ENCODE measurements around the gene LIMA1. TPM values are rescaled to one million over a fixed set of nuclear protein-coding genes. Genes with fewer than 3 reads are reported as not detected.

Gene LIMA1
- total and polyA plus RNA-seq, 2 donors (not counting 1 experiment from before 2014, with no cell fraction given): 1.3 to 2.1 TPM

GRCh38 chr12:50198829-50199228 lies 84.5 kb downstream of the LIMA1 start:
- 97% methylated on average over 3 of the region's 5 CpGs for WGBS (ENCODE audit: insufficient coverage)
- no peaks in the 10 kb centered on the region for H3K9me3 ChIP-seq (ENCODE audit: control extremely low read depth in 1 of 3, control insufficient read depth in 2 of 3, insufficient read depth in 1 of 3, low read length in 2 of 3)
- no peak overlapping the region for H3K4me2 ChIP-seq (replicated peaks; ENCODE audit: low read depth, low read length, poor library complexity, severe bottlenecking)
- H4K20me1 ChIP-seq (ENCODE audit: control insufficient read depth, insufficient read depth, low read length, poor library complexity, severe bottlenecking): no peaks in the 10 kb centered on the region
- H3K4me3 ChIP-seq (ENCODE audit: control extremely low read depth in 1 of 5, extremely low read depth in 1 of 5, insufficient read depth in 1 of 5, low read depth in 2 of 5, low read length in 4 of 5): no peak overlapping the region
- TF ChIP-seq EZH2 (IDR thresholded peaks at IDR 0.05; ENCODE audit: borderline replicate concordance, insufficient read depth, low read depth, low read length, poor library complexity, severe bottlenecking): no peak
- no peaks in the 10 kb centered on the region for H3K9me3 Mint-ChIP-seq (ENCODE audit: insufficient read depth)
- no peaks in the 10 kb centered on the region for H3K27me3 Mint-ChIP-seq
- H3K79me2 ChIP-seq (ENCODE audit: control insufficient read depth, insufficient read depth, low read length): no peaks in the 10 kb centered on the region
- H3K27ac Mint-ChIP-seq: no peak overlapping the region
- H3K9ac ChIP-seq (ENCODE audit: low read length): no peak overlapping the region
- no peak overlapping the region for H3K27ac ChIP-seq (ENCODE audit: low read length in 2 of 2)
- no peak overlapping the region for H2AFZ ChIP-seq (ENCODE audit: insufficient read depth, low read depth, low read length, poor library complexity, severe bottlenecking)
- intact Hi-C loops (cut with micrococcal nuclease): no loop called here
- ChIA-PET POLR2A (no interaction called here), CTCF (no interaction called here)
- H3K4me1 Mint-ChIP-seq: no peaks in the 10 kb centered on the region
- no peaks in the 10 kb centered on the region for H3K4me1 ChIP-seq (ENCODE audit: control insufficient read depth in 2 of 2, insufficient read depth in 2 of 2, low read length in 2 of 2)
- DNase-seq (no peak), ATAC-seq (ENCODE audit: low read depth) (no peak)
- no peaks in the 10 kb centered on the region for H3K36me3 ChIP-seq (replicated peaks in 1 of 2; ENCODE audit: control extremely low read depth in 1 of 2, control insufficient read depth in 1 of 2, extremely low read depth in 1 of 2, insufficient read depth in 2 of 2, low read length in 1 of 2)
- H3K4me3 Mint-ChIP-seq: no peak overlapping the region
- H3K27me3 ChIP-seq (replicated peaks in 1 of 4; ENCODE audit: control extremely low read depth in 1 of 4, control insufficient read depth in 3 of 4, insufficient read depth in 4 of 4, low read length in 3 of 4): no peaks in the 10 kb centered on the region

DNA sequence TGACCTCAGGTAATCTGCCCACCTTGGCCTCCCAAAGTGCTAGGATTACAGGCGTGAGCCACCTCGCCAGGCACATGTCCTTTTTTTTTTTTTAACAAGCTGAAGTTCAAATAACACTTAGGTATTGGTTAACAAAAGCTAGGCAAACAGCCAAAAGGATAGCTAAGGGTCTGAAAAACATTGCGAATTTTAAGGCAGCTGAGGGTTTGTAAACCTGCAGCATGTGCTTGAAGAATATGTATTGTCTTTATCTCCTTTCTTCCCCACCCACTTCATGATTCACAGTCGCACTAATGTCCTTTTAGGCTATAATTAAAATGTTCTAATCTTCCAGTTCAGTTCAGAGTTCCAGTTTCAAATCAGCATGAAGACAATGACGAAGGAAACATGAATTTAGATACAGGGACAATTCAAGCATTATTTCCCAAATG lies 86.0 kb downstream of the LIMA1 start:
- Histone ChIP-seq H4K20me1 (ENCODE audit: control insufficient read depth, insufficient read depth, low read length, poor library complexity, severe bottlenecking) (no peaks in the 10 kb centered on the region), H3K4me2 (replicated peaks; ENCODE audit: low read depth, low read length, poor library complexity, severe bottlenecking) (no peak overlapping the region), H3K79me2 (ENCODE audit: control insufficient read depth, insufficient read depth, low read length) (no peaks in the 10 kb centered on the region), H3K36me3 (replicated peaks in 1 of 2; ENCODE audit: control extremely low read depth in 1 of 2, control insufficient read depth in 1 of 2, extremely low read depth in 1 of 2, insufficient read depth in 2 of 2, low read length in 1 of 2) (no peaks in the 10 kb centered on the region), H2AFZ (ENCODE audit: insufficient read depth, low read depth, low read length, poor library complexity, severe bottlenecking) (no peak overlapping the region), H3K9ac (ENCODE audit: low read length) (no peak overlapping the region), H3K4me3 (ENCODE audit: control extremely low read depth in 1 of 5, extremely low read depth in 1 of 5, insufficient read depth in 1 of 5, low read depth in 2 of 5, low read length in 4 of 5) (no peak overlapping the region), H3K27me3 (replicated peaks in 1 of 4; ENCODE audit: control extremely low read depth in 1 of 4, control insufficient read depth in 3 of 4, insufficient read depth in 4 of 4, low read length in 3 of 4) (no peaks in the 10 kb centered on the region), H3K4me1 (ENCODE audit: control insufficient read depth in 2 of 2, insufficient read depth in 2 of 2, low read length in 2 of 2) (no peaks in the 10 kb centered on the region), H3K9me3 (ENCODE audit: control extremely low read depth in 1 of 3, control insufficient read depth in 2 of 3, insufficient read depth in 1 of 3, low read length in 2 of 3) (no peaks in the 10 kb centered on the region), H3K27ac (ENCODE audit: low read length in 2 of 2) (no peak overlapping the region)
- no CpG with 5 or more reads among the region's 5 CpGs for WGBS (ENCODE audit: insufficient coverage)
- DNase-seq: no peak
- no peak for ATAC-seq (ENCODE audit: low read depth)
- no peak overlapping the region for H3K27ac Mint-ChIP-seq
- CTCF ChIA-PET: no interaction called here
- no peak overlapping the region for H3K4me3 Mint-ChIP-seq
- no peaks in the 10 kb centered on the region for H3K27me3 Mint-ChIP-seq
- intact Hi-C loops (cut with micrococcal nuclease): no loop called here
- no peaks in the 10 kb centered on the region for H3K9me3 Mint-ChIP-seq (ENCODE audit: insufficient read depth)
- TF ChIP-seq, protein P1, sequence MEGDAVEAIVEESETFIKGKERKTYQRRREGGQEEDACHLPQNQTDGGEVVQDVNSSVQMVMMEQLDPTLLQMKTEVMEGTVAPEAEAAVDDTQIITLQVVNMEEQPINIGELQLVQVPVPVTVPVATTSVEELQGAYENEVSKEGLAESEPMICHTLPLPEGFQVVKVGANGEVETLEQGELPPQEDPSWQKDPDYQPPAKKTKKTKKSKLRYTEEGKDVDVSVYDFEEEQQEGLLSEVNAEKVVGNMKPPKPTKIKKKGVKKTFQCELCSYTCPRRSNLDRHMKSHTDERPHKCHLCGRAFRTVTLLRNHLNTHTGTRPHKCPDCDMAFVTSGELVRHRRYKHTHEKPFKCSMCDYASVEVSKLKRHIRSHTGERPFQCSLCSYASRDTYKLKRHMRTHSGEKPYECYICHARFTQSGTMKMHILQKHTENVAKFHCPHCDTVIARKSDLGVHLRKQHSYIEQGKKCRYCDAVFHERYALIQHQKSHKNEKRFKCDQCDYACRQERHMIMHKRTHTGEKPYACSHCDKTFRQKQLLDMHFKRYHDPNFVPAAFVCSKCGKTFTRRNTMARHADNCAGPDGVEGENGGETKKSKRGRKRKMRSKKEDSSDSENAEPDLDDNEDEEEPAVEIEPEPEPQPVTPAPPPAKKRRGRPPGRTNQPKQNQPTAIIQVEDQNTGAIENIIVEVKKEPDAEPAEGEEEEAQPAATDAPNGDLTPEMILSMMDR (IDR thresholded peaks at IDR 0.05): no peak
- POLR2A ChIA-PET: no interaction called here
- H3K4me1 Mint-ChIP-seq: no peaks in the 10 kb centered on the region
